Coronary artery (tissue), 2 donors: Measurements from ENCODE around the gene TMEM63C.

Experiments
- DNase-seq: peaks from one replicate; pipeline ENCODE4 v3.0.0-alpha.2; 2017; ENCODE audit warnings: low spot score
- H3K27ac ChIP-seq, 2 donors: fragments of 200-600 bp; sonication (generic); one replicate each; pipeline ENCODE4 v1.5.1; 2016 to 2019
- H3K4me3 ChIP-seq: fragments of 200-600 bp; sonication (generic); 2 replicates; pipeline ENCODE4 v1.5.1; 2016; ENCODE audit warnings: mild to moderate bottlenecking, moderate library complexity
- CTCF ChIP-seq: fragments of 200-600 bp; sonication (generic); IDR thresholded peaks from one replicate; pipeline ENCODE4 v1.5.1; 2019; ENCODE audit warnings: antibody characterized with exemption

Gene TMEM63C

GRCh38 chr14:77148510-77149231, 32.9 kb upstream of the TMEM63C start:
- no peak overlapping the region for H3K4me3 ChIP-seq
- H3K27ac ChIP-seq, result no peak overlapping the region
- peak; percentile 22 for DNase-seq
- no peak for TF ChIP-seq CTCF

GRCh38 chr14:77151245-77151644, 30.4 kb upstream of the TMEM63C start:
- H3K27ac ChIP-seq, result no peak overlapping the region
- peak; percentile 50 for DNase-seq
- H3K4me3 ChIP-seq, result no peak overlapping the region
- TF ChIP-seq CTCF, result no peak

- H3K27ac ChIP-seq, result no peak overlapping the region
Measured at GRCh38 chr14:77151918-77152588, 29.5 kb upstream of the TMEM63C start.

GRCh38 chr14:77153802-77154201, 27.8 kb upstream of the TMEM63C start:
- DNase-seq, result no peak
- H3K4me3 ChIP-seq, result no peak overlapping the region
- H3K27ac ChIP-seq, result no peak overlapping the region
- TF ChIP-seq CTCF, result no peak

More at GRCh38 chr14:77151918-77152588, 29.5 kb upstream of the TMEM63C start:
- no peak overlapping the region for H3K4me3 ChIP-seq
- peak; percentile 28 for DNase-seq
- no peak for TF ChIP-seq CTCF

- no peak for TF ChIP-seq CTCF
- DNase-seq, result peak; percentile 16
- H3K27ac ChIP-seq, result no peak overlapping the region
Measured at GRCh38 chr14:77154421-77154820, 27.2 kb upstream of the TMEM63C start.

GRCh38 chr14:77155083-77155482, 26.5 kb upstream of the TMEM63C start:
- TF ChIP-seq CTCF, result no peak
- peak; percentile 36 for DNase-seq
- H3K27ac ChIP-seq, result peak overlapping the region in 1 of 2 donors; percentile 11
- no peak overlapping the region for H3K4me3 ChIP-seq

More at GRCh38 chr14:77154421-77154820, 27.2 kb upstream of the TMEM63C start:
- H3K4me3 ChIP-seq, result no peak overlapping the region

GRCh38 chr14:77157740-77158139, 23.9 kb upstream of the TMEM63C start:
- no peak overlapping the region for H3K4me3 ChIP-seq
- H3K27ac ChIP-seq, result no peak overlapping the region
- peak; percentile 68 for DNase-seq
- TF ChIP-seq CTCF, result no peak
